DMS 273 (cell line): ENCODE data around the gene BACH2.

Experiments
- DNase-seq: peaks from one replicate; lab custom pipeline; 2025; ENCODE audit not compliant: unreplicated experiment; lab: John Stamatoyannopoulos, UW

Gene BACH2

DNA sequence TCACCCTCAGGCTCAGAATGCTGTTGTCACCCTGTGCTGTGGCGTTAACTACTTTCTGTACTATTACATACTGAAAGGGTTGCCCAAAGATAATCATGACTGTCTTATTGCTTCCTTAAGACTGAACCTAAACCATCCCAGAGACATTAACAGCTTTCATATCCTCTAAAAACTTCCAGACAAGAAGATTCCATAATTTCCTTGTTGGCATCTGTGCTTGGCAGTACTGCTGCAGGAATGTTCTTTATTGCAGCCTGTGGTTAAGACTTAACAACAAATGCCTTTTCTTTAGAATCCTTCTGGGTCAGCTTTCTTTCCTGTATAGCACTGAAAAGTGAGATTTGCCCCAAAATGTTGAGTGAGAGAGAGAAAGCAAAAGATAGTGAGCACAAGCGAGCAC, 292.7 kb downstream of the BACH2 start:
- DNase-seq: no peak

DNA sequence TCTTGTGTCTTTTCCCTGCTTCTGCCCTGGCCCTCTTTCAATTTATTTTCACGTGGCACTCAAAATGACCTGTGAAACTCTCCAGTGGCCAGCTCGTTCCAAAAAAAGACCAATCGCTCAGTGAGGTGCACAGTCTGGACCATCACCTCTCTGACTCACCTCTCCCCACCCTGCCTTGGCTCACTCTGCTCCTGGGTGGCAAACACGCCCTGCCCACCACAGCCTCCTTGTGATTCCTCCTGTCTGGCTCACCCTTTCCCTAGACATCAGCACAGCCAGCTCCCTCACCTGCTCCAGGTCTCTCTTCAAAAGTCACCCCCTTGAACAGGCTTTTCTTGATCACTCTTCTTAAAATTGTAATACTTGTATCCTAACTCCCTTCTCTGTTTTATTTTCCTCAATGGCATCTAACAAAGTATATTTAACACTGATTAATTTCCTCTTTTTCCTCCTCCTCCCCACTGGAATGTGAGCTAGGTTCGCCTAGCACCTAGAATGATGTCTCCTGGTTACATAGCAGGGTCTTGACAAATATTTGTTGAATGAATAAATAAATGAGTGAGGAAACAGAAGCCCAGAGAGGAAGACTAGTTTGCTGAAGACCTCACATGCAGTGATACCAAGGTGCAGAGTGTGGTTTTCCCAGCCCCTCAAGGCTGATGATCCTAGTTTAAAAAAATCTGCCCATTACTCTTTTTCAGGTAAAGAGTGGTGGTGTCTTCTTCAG, 293.4 kb downstream of the BACH2 start:
- DNase-seq: no peak

DNA sequence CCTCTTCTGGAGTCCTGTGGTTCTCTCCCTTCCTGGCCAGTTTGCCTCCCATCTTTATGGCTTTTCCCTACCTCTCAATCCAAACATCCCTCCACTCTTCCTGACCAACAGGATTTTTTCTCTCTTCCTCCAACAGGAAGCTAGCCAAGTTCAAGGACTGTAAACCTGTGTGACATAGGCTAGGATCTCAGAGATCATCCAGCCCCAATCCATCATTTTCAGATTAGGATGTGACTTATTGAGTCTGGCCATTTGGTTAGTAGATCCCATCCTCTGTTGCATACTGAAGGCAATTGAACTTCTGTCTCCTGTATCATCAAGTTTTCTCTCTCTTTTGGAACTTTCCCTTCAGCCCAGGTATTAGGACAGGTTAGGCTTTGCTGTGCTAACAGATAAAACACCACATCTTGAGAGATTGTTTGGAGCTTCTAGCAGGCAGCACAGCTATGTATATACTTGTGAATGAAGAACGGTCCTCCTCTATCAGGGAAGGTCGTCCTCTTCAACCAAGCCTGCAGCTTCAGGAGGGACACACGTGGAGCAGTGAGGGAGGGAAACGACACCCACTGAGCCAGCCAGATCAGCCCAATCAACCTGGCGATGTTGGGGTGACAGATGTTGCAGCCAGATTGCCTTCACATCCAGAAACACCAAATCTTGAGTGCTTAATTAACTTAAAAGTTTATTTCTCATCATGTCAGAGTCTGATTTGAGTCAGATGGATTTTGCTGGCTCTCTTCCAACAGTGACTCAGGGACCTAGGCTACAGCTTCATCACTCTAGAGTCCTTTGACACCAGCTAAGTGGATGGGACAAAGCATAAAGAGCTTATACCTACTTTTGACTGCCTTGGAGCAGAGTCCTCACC, 295.5 kb downstream of the BACH2 start:
- DNase-seq: peak; percentile 95

DNA sequence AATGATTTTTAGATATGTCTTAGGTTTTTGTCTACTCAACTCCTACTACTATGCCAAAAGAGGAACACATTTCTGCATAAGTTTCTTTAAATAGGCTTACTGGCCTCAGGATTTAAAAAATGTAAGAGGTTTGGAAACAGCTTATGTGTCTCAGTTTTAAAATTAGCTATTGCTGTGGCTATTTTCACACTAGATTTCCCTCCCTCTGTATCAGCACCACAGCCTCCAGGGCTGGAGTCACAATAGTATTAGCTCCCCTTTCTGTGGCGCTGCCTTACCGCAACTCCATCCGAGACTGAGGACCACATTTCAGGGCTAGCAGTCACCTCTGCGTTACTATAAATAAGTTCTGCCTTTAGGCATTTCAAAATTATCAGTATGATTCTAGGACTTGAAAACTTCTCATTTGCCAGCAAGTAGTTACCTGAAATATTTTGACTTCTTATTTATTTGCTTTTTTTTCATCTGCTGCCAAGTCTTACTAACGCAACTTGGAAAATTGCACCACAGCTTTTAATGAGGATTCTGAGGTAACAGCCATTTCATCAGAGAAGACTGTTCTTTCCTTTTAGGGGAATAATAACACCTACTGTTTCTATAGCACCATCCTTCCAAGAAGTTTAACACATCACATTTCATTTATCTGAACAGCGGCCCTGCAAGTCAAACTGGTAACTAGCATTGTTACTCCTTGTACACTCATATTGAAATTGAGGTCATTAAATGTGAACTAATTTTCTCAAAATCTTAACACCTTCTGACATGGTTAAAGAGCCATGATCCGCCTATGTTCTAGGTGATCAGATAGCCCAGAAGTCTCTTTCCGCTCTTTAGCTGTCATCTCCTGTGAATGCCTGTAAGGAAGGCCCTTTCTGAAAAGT, 296.5 kb downstream of the BACH2 start:
- peak; percentile 27 for DNase-seq

DNA sequence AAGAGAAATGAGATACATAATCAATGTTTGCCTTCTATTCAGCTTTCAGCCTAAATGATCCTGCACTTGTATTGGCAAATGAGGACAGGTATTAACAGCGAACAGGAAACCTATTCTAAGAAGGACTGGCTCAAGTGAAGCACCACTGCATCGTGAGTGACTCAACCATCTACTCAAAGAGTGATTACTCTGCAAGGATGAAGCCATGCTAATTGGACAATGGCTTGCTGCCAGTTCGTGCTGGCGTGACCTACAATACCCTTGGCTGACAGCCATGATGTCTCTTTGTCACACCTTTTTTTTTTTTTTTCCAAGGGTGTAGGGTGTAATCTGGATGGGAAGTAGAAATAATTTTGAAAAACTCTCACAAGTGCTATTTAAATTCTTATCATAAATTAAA, 297.5 kb downstream of the BACH2 start:
- DNase-seq: peak; percentile 90

DNA sequence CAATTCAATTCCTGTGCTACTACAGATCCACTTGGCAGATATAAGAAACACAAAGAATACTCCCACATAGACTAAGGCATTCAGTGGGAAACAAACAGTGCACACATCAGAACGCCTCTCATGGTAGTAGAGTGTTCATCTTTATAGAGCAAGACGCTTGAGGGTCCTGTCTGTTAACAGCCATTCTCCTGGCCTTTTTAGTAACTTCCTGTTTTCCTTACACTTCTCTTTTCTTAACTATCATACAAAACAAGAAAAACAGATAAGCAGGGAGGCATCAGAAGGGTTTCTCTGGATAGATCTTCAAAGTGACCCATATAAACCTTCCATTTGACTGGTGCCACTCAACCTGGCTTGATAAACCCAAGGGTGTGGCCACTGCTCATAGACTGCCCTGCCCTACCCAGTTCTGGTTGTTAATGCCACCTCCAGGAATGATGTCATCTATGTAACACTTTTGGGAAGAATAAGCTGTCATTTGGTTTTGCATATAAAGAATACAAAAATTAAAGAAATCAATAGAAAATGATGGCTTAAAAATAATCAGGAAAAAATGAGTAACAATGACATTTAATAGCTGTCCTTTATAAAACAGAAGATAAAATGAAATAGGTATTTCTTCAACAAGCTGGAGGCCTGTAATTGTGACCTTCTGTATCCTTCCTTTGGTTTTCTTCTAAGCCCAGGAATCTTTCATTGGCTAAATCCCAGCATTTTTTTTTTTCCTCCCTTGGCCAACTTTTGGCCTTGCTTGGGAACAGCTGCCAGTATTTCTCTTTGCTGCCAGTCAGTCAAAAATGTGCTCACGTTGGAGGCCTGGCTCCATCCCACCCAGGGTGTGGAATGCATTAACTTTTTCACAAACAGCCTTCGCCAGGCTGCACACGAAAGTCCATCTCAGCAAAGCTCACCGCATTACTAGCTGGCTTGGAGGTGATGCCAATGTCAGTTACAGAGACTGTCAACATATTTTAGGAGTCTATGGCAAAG, 298.9 kb downstream of the BACH2 start:
- DNase-seq: peak; percentile 88

DNA sequence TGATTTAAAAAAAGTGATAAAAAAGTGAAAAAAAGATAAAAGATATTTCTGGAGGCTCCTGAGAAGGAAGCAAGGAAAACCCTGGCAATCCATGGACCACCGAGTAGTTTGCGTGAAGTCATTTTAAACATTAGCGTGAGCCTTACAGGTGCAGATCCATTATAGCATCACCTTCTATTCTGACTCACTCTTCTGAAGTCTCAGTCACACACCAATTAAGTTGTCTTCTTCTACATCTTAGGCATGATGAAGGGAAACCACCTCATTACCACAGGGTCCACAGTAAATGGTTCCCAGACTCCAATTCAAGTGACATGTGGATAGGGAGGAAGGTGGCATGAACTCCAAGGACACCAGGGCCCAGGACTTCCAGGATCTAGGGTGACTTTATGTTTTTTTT, 303.2 kb downstream of the BACH2 start:
- no peak for DNase-seq

DNA sequence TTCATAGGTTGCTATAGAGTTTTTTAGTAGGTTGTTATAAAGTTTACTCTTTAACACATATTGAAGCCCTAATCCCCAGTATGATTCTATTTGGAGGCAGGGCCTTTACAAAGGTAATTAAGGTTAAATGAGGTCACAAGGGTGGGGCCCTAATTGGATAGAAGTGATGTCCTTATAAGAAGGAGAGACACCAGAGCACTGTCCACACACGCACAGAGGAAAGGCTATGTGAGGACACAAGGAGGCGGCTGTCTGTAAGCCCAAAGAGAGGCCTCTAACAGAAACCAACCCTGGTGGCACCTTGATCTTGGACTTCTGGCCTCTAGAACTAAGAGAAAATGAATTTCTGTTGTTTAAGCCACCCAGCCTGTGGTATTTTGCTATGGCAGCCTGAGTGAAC, 303.8 kb downstream of the BACH2 start:
- no peak for DNase-seq

DNA sequence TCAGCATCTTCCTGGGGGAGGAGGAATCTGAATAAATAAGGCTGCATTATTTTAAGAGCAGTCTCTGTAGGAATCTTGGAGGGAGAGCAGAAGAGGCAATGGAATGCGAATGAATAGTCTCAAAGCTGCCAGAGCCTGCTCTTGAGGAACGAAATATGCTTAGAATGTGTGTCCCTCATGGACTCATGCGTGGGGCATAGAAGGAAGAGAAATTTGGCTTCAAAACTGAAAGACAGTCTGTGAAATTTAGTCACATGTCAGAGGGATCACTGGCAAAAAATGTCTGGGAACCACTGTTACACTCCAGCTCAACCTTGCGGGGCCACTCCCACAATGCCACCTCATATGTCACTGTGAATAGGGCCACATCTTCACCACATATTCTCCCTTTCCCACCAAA, 306.9 kb downstream of the BACH2 start:
- DNase-seq: no peak

DNA sequence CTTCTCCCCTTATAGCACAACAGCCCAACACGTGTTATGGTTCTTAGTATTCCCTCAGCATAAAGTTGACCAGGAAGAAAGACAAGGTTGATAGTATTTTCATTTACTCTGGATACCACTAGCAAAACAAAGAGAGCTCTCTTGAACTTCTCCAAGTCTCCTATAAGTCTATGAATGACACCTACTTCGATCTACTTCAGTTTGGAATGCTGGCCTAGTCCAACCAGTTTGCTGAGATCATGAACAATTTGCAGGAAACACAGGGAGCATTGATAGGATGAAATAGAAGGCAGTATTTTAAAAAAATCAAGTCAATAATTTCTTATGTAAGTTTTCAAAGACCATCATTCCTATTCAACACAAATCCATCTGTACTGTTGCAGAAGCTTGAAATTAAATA, 308.8 kb downstream of the BACH2 start:
- DNase-seq: no peak

DNA sequence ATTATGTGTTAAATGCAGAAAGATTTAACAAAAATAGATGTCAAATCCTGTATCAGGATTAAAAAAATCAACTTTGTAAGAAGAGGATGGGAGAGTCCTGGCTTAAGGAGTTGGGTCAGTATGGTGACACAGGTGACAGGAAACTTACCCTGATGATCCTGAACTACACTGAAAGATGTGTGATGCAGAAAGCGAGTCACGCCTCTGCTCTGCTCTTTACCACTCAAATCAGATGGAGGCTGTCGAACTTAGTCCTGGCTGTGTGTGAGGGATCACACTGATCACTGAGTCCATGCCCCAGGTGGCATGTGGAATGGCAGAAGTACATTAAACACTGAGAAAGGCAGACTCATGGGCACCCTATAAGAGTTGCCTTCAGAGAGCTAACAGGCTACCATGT, 309.5 kb downstream of the BACH2 start:
- no peak for DNase-seq

DNA sequence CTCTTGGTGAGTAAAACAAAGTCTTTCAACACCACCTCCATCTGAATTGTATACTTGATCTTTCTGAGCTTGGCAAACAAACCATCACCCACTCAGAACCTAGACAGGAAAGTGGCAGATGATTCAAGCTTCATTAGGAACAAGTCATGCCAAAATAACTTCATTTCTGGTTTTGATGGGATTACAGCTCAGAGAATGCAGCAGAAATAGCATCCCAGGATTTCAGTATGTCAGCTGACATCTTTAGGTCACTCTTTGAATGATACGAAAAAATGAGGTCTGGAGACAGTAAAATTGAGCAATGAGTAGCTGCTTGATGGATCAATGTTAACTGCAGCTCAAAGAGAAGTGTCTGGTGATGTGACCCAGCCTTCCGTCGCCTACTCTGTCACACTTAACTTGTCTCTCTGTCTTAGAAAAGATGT, 310.0 kb downstream of the BACH2 start:
- DNase-seq: no peak

DNA sequence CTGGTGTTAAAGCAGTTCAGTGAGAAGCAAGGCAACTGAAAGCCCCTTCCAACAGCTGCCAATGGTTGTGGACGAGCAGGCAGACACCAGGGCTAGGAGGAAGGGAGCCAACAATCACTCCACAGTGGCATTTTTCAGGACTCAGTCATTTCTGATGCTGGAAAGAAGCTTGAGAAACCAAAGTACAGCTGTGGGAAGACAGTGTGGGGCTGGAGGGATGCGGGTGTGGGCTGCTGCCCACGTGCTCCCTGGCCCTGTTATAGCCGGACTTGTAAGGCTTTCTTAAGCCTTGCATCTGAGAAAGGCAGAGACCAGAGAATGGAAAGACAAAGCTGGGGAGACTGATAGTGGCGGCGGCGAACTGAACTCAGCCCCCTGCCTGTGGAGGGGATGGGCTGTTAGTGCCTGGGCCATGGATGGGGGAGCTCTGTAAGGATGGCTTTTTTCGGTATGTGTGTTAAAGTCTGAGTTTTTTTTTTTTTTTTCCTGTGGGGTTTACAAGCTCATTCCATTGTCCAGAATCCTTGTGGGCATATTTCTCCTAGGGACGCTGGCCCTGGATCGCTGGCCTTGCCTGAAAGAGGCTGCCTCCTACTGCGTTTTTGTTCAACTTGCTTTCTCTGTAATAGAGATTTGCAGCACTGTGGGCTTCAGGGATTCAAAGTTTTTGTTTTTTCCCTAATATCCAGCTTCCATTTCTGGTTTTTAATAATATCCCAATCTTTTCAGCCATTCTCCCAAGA, 310.7 kb downstream of the BACH2 start:
- DNase-seq: peak; percentile 58

DNA sequence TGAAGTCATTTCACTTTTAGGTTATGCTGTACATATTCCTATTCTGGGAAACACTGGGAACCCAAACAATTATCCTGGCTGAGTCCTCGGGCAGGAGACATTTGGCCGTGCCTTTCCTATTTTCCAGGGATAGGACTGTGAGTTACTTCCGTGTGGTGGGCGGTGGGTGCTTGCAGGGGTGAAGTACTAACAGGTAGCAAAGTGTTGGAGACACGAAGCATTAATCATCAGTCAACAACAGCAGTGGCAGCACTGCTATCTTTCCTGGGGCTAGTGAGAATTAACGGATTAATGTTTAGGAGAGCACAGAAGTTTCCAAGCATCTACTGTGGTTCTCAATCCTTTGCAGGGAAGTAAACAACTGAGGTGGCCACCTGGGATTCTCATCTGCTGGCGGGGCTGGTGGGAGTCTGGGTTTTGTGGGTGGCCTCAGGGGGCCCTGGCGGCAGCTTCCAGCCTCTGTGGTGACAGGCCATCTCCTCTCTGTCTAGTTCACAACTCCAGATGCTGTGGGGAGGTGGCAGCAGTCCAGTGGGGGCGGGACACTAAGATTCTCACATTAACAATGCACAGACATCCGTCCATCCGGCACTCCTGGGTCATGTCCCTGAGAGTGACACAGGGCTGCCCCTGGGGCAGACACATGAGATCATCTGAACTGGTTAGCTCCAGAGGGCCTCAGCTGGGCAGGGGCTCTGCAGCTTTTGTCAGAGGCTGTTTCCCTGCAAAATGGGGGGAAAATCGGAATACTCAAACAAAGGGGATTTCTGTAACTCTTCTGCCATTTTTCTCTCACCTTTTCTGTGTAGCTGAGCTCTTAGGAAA, 311.5 kb downstream of the BACH2 start:
- DNase-seq: peak; percentile 77

DNA sequence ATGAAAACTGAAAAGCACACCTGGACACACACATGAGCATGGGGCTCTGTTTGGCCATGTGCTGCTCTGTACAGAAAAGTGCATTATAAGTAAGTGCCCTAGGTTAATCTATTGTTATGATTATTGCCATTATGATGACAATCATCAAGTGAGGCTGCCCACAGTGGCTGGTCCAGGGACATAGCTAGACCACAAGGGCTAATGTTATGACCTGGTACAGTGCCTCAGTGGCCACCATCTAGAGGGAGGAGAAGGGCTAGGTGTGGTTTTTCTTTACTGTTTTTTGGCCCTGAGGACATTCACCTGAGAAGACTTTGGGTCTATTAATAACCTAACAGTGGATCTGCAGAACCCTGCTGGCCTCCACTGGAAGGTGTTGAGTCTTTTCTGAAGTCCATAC, 316.3 kb downstream of the BACH2 start:
- DNase-seq: no peak

DNA sequence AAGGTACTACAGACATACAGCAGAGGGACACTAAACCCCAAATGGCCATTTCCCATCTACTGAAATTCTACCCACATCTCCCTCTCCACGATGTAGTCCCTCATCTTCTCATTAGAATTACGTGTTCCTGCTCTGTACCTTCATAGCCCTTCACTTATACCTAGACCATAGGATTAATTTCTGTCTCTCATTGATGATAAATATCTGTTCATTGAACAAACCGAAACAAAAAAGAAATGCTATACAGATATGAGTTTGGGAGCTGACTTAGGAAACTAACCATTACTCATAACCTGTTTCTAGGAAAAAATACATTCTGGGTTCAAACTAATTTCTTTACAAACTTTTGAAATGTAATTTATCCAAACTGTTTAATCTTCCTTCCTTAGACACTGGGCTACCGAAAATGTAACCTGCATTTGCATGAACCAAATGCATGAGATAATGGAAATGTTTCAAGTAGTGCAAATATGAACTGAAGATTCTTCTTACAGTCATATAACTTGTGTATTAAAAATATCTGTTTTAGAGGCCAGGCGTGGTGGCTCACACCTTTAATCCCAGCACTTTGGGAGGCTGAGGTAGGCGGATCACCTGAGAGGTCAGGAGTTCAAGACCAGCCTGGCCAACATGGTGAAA, 317.0 kb downstream of the BACH2 start:
- DNase-seq: no peak

DNA sequence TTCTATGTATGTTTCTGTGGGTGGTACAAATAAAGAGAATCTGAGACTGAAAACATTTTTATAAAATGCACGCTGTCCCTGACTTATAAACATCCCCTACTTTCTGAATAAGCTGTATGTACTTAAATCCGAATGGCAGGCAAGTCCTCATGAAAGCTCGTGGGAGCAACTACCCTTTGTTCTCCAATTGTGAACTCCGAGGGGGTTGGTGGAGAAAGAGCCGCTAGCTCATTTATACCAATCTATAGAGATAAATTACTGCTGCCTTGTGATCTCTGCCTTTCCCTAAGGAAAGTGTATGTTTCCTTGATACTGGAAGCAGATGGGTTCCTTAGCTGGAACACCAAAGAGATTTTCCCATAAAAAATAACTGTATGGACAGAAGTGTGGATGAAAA, 317.9 kb downstream of the BACH2 start:
- peak; percentile 11 for DNase-seq
